ENCODE measurements around the gene FUT3. TPM values are rescaled to one million over a fixed set of nuclear protein-coding genes. Genes with fewer than 3 reads are reported as not detected.

The FUT3 gene
- total RNA-seq (10 to 100 TPM in 1 of 2 donors, 1 to 10 TPM in 1; 1.5 to 31.4 TPM), polyA plus RNA-seq (10 to 100 TPM; 11.3 to 25.1 TPM)
- long read RNA-seq, donor 1, result 0 reads
- long read RNA-seq, donor 2, result 0 reads
- long read RNA-seq, donor 3, result 0 reads
- long read RNA-seq, donor 4, result 0 reads
- long read RNA-seq, donor 5, partial matches to known transcripts, result 0 of 1 reads
- long read RNA-seq, donor 5, other reads (novel, unspliced or antisense), result 0 of 1 reads

DNA sequence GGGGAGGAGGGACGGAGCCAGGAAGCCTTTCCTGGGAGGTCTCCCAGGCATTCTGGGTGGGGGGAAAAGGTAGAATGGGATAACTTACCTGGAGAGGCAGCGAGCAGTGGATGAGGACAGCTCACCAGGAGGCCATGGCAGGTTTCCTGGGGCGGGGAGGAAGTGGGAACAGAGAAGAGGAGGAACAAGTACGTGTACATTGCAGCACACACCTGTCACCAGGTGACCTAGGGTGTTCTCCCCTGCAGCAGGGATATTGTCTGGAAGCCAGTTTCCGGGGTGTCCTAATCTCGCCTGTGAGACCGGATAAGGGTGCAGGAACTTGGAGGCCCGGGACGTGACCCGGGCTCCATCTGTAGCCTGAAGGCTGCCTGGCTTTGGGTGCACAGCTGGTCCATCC, at the start of gene FUT3:
Gene FUT3, minus strand, starts transcription at position 148 of the 400 bp plus-strand sequence.
- no peak for DNase-seq

DNA sequence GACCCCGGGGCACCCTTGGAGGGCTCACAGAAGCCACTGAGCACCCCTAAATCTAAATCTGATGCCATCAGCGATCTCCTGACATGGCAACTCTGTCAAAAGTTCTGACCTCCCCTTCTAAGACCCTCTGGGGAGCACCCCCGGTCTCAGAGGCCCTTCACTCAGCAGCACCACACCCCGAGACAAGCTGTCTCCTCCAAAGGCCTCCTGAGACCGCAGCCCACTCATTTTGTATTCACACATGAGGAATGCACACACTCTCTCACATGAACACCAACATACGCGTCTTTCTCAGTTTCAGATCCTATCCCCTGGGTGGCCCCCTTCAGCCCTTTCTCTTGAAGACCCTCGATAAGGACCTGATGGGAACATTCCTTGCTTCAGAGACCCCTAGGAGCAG, 49.7 kb upstream of the FUT3 start:
- Histone ChIP-seq H3K9ac (ENCODE audit: insufficient read depth in 1 of 2, low read length in 2 of 2) (no peak overlapping the region), H3K9me3 (ENCODE audit: control insufficient read depth in 4 of 4, insufficient read depth in 3 of 4, low read length in 3 of 4) (no peaks in the 10 kb centered on the region), H3K27ac (ENCODE audit: low read depth in 1 of 2, low read length in 1 of 2) (no peak overlapping the region), H3K36me3 (ENCODE audit: control insufficient read depth in 4 of 4, insufficient read depth in 4 of 4, low read length in 4 of 4) (peaks cover 2 to 17% (median 3%) of the 10 kb centered on the region in 4 donors), H3K4me3 (no peak overlapping the region), H3K27me3 (ENCODE audit: control insufficient read depth in 3 of 3, insufficient read depth in 3 of 3, low read length in 2 of 3) (no peaks in the 10 kb centered on the region), H3K4me1 (ENCODE audit: control insufficient read depth in 5 of 5, insufficient read depth in 5 of 5, low read length in 5 of 5) (peaks cover 0 to 16% (median 0%) of the 10 kb centered on the region in 5 donors)
- TF ChIP-seq CTCF (IDR thresholded peaks at IDR 0.05; ENCODE audit: control extremely low read depth, extremely low read depth), result no peak
- no peak for ATAC-seq (ENCODE audit: insufficient read depth, low FRiP score)
- 93 to 94% methylated on average over 8 of the region's 8 CpGs for WGBS, 2 donors
- DNase-seq, result no peak

More for the DNA sequence above, at the start of gene FUT3:
- TF ChIP-seq CTCF (IDR thresholded peaks at IDR 0.05; ENCODE audit: control extremely low read depth, extremely low read depth), result no peak
- 52 to 64% methylated on average over 10 of the region's 10 CpGs for WGBS, 2 donors
- peak within 1 kb of the TSS in 1 of 2 donors; percentile 87 for H3K27ac ChIP-seq (ENCODE audit: low read depth in 1 of 2, low read length in 1 of 2)
- ATAC-seq (ENCODE audit: insufficient read depth, low FRiP score), result peak; percentile 81
- no peaks in the 10 kb centered on the region for H3K27me3 ChIP-seq (ENCODE audit: control insufficient read depth in 3 of 3, insufficient read depth in 3 of 3, low read length in 2 of 3)
- peaks cover 0 to 13% (median 5%) of the 10 kb centered on the region in 5 donors for H3K4me1 ChIP-seq (ENCODE audit: control insufficient read depth in 5 of 5, insufficient read depth in 5 of 5, low read length in 5 of 5)
- no peak within 1 kb of the TSS for H3K4me3 ChIP-seq
- no peak within 1 kb of the TSS for H3K9ac ChIP-seq (ENCODE audit: insufficient read depth in 1 of 2, low read length in 2 of 2)
- no peaks in the 10 kb centered on the region for H3K36me3 ChIP-seq (ENCODE audit: control insufficient read depth in 4 of 4, insufficient read depth in 4 of 4, low read length in 4 of 4)
- peaks cover 0 to 2% (median 0%) of the 10 kb centered on the region in 4 donors for H3K9me3 ChIP-seq (ENCODE audit: control insufficient read depth in 4 of 4, insufficient read depth in 3 of 4, low read length in 3 of 4)

GRCh38 chr19:5899728-5900526, 48.7 kb upstream of the FUT3 start:
- no peak overlapping the region for H3K9ac ChIP-seq (ENCODE audit: insufficient read depth in 1 of 2, low read length in 2 of 2)
- ATAC-seq (ENCODE audit: insufficient read depth, low FRiP score), result no peak

More at GRCh38 chr19:5899728-5900526, 48.7 kb upstream of the FUT3 start:
- no peak for DNase-seq
- Histone ChIP-seq H3K36me3 (ENCODE audit: control insufficient read depth in 4 of 4, insufficient read depth in 4 of 4, low read length in 4 of 4) (peaks cover 3 to 27% (median 9%) of the 10 kb centered on the region in 4 donors), H3K27me3 (ENCODE audit: control insufficient read depth in 3 of 3, insufficient read depth in 3 of 3, low read length in 2 of 3) (no peaks in the 10 kb centered on the region), H3K4me1 (ENCODE audit: control insufficient read depth in 5 of 5, insufficient read depth in 5 of 5, low read length in 5 of 5) (peaks cover 0 to 7% (median 0%) of the 10 kb centered on the region in 5 donors), H3K9me3 (ENCODE audit: control insufficient read depth in 4 of 4, insufficient read depth in 3 of 4, low read length in 3 of 4) (no peaks in the 10 kb centered on the region), H3K4me3 (no peak overlapping the region), H3K27ac (ENCODE audit: low read depth in 1 of 2, low read length in 1 of 2) (no peak overlapping the region)
- TF ChIP-seq CTCF (IDR thresholded peaks at IDR 0.05; ENCODE audit: control extremely low read depth, extremely low read depth), result no peak
- WGBS, 2 donors, result 92 to 94% methylated on average over 13 of the region's 13 CpGs
